HG03175 (cell line): ENCODE data around the gene TTC12.

Experiments
- ATAC-seq: cut with Tn5 transposase; IDR thresholded peaks from one replicate; pipeline ENCODE4 v1.9.1; 2021; ENCODE audit warnings: mild to moderate bottlenecking, moderate library complexity; ENCODE audit not compliant: unreplicated experiment

Gene TTC12

GRCh38 chr11:113370634-113371033, 56.3 kb downstream of the TTC12 start:
- no peak for ATAC-seq

DNA sequence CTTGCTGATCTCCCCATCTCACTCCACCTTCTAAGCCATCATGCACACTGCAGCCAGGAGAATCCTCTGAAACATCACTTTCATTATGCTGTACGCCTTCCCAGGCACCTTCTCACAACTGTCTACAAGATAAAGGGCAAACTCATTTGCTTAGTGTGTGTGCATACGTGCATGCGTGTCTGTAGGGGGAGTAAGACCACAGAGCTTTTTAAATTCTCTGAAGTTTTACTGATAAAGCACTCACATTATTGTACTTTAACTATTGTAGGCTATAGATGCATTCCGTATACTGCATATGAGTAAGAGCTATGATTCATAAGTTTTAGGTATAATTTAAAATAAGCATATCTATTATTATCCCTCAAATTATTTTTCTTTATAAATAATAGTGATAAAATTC, 57.9 kb downstream of the TTC12 start:
- no peak for ATAC-seq

GRCh38 chr11:113373306-113373705, 58.9 kb downstream of the TTC12 start:
- no peak for ATAC-seq

- no peak for ATAC-seq
These were observed 59.7 kb downstream of the TTC12 start for GRCh38 chr11:113373981-113374560.

- no peak for ATAC-seq
These were observed 61.0 kb downstream of the TTC12 start for GRCh38 chr11:113375402-113375801.

DNA sequence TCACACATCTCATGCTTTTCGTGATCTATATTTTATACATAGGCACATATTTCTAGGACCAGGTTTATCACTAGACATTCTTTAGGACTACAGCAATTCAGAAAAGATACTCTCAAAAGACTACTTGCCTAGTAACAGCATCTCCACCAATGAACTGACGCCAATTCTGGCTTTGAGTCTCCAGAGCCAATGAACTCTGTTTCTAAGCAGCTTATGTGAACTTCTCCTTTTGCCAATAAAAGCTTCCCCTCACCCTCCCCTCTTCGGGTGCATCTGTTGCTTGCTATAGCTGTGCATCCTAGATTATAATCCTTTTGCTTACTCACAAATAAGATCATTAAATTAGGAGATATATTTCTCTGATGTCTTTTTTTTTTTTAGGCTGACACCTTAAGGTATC, 61.8 kb downstream of the TTC12 start:
- no peak for ATAC-seq

DNA sequence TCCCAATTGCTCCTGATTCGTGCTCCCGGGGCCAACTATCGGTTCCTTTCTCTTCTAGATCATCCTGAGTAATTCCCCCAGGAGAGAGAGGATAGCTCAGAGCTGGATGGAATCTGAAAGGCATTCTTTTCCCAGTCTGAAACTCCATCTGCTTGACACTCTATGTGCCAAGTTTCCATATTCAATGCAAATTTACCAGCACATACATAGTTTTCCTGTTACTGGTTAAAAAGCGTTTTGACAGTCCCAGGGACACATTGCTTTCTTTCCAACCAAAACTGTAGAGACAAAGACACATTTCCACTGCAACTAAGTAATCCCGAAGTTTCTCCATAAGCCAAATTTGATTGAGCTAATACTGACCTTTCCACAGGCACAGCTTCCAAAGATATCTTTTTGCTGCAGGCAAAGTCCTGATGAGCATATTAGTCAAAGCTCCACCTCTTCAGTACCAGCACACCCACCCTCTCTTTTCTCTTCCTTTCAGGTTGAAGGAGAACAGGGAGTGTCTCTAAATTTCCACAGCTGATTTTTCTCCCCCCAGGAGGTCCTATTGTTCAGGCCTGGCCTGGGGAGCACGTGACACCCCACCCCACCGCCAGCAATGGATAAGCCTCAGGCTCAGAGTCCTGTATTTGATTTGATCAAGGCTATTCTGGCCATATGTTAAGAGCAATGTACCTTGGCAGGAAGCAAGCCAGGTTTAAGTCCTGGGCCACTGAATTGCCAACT, 63.5 kb downstream of the TTC12 start:
- ATAC-seq, result no peak

GRCh38 chr11:113378692-113379091, 64.3 kb downstream of the TTC12 start:
- no peak for ATAC-seq

DNA sequence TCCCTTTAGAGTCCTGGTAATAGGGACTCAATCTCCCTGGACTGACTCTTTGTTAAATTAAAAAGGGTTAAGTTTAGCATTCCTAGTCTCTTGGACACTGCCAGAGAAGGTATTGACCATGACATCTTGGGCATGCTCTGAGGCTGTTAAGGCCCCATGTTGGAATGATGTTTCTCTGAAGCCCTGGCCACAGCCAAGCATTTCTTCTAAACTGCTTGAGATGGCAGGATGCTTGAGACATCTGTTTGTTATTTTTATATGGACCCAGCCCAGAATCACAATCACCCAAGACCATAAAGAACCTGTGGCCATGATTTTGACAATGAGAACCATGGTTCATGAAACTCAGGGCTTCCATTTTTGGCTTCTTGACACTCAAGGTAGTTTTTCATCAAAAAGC, 67.7 kb downstream of the TTC12 start:
- ATAC-seq, result no peak

DNA sequence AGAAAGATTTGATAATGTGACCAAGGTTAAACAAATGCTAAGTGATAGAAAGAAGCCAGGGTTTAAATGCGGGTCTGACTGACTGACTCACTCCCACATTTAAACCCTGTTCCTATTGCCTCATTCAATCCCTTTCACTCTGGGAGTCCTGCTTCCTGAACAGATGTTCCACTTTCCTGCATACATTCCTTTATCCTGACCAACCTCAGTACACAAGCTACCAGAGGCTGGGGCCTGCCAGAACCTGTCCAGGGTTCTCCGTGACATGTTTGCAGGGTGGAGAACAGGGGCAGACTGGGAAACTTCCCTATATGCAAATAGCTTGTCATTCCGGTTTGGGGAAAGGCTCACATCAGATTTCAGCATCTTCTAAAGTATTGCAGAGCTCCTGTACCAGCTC, 70.2 kb downstream of the TTC12 start:
- ATAC-seq, result no peak

GRCh38 chr11:113385749-113386148, 71.4 kb downstream of the TTC12 start:
- no peak for ATAC-seq

DNA sequence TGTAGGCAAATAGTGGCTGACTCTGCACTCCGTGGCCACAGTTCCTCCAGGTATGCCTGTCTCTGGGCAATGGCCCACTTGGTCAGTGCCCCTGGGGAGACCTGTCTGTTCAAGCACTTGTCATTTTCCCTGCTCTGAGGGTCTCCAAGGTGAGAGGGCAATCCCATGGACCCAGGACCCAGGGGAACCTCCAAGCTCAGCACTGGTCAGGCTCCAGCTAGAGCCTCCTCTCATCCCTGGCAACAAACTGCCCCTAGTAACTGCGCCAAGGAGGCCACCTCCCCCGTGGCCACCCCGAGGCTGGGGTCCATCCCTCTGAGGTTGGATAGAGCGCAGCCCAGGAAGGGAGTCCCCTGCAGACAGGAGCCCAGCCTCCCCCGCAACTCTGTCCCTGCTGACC, 72.5 kb downstream of the TTC12 start:
- ATAC-seq, result no peak

DNA sequence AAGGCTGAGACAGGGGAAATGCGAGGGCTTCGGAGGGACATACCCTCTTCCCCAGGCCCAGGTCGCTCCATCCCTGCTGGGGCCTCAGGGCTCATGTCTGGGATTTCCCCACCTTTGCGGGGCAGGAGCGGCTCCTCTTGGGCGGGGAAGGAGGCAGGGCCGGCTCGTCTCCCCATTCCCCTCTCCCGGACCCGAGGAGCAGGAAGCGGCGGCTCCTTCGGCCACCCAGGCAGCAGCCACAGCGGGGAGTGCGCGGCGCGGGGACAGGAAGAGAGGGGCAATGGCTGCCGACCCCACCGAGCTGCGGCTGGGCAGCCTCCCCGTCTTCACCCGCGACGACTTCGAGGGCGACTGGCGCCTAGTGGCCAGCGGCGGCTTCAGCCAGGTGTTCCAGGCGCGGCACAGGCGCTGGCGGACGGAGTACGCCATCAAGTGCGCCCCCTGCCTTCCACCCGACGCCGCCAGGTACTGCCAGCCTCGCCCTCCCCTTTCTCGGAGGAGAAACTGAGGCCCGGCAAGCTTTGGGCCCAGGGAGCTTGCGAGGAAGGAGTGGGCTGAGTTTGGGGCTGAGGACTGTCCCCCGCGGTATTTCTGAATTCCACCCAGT, 73.3 kb downstream of the TTC12 start, which contains the start of gene ANKK1:
Gene ANKK1 (plus strand): TSS at position 175 of the 607 bp plus-strand sequence. CDS start 106 bp downstream, at position 281.
- ATAC-seq, result no peak

DNA sequence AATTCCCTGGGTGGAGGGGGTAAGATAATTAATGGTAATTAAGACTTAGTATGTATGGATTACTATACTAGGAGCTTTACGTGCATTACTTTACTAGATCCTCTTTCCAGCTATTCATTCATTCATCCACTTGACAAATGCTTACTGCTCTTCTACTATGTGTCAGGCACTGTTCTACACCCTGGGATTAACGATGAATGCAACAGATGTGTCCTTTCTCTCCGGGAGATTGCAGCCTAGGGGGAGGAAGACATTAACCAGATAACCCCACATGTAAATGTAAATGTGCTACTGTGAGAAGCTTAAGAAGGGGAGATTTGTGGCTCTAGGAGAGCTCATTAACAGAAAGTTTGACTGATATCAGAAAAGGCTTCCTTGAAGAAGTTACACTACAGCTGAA, 74.9 kb downstream of the TTC12 start:
- ATAC-seq, result no peak

- ATAC-seq, result no peak
These were observed 78.0 kb downstream of the TTC12 start for GRCh38 chr11:113392236-113392921.

DNA sequence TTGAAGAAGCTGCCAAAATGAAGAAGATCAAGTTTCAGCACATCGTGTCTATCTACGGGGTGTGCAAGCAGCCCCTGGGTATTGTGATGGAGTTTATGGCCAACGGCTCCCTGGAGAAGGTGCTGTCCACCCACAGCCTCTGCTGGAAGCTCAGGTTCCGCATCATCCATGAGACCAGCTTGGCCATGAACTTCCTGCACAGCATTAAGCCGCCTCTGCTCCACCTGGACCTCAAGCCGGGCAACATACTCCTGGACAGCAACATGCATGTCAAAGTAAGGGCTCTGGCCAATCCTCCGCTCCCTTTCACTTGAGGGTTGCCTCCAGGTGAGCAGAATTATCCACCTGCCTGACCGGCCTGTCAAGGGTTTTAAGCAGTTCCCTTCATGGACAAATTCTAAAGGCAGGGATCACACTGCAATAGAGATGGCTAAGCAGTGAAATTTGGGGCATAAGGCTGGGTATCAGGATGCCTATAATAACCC, 79.2 kb downstream of the TTC12 start:
- ATAC-seq, result no peak

DNA sequence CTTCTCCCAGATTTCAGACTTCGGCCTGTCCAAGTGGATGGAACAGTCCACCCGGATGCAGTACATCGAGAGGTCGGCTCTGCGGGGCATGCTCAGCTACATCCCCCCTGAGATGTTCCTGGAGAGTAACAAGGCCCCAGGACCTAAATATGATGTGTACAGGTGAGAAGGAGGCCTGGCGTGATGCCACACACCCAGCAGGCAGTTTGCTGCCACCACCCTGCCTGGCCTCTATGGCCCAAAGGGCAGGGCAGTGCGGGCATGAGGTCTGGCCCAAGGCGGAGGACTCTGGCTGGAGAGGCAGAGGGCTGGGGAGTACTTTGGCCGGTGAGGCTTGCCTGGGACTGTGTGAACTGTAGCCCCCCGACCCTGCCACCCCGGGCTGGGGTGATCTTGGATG, 80.5 kb downstream of the TTC12 start:
- ATAC-seq, result no peak

DNA sequence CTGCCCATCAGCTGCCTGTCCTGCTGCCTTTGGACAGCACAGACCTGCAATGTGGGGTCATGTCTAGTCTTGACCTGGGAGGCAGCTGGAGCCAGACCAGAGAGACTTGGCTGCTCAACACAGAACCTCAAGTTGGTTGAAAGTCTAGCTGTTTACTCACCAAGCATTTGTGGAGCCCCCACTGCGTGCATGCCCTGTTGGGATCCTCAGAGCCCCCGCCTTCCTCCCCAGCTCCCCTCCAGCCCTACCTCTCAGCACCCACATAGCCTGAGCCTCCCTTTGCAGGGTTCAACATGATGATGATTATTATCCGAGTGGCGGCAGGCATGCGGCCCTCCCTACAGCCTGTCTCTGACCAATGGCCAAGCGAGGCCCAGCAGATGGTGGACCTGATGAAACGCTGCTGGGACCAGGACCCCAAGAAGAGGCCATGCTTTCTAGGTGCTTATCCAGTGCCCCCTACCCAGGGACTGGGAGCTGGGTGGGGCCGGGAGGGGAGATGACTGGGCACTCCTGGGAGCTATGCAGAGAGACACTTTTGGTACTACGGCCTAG, 81.5 kb downstream of the TTC12 start:
- ATAC-seq, result no peak

GRCh38 chr11:113396690-113397089, 82.3 kb downstream of the TTC12 start:
- ATAC-seq, result no peak

GRCh38 chr11:113397212-113397611, 82.8 kb downstream of the TTC12 start:
- no peak for ATAC-seq

- ATAC-seq, result no peak
These were observed 83.4 kb downstream of the TTC12 start for GRCh38 chr11:113397821-113398220.
